Natural killer cell (primary cell): ENCODE data around the gene FERMT1. TPM values are rescaled to one million over a fixed set of nuclear protein-coding genes. Genes with fewer than 3 reads are reported as not detected.

Source experiments
- ATAC-seq, 3 donors: fragments of 150-1000 bp in 2 of 3; fragments of 200-7000 bp in 1 of 3; cut with Tn5 transposase; 1 replicate in 1 of 3; 2 replicates in 2 of 3; pipeline ENCODE4 v1.10.0; 2021; ENCODE audit warnings: mild to moderate bottlenecking in 2 of 3, moderate library complexity in 2 of 3
- DNase-seq, 2 donors: peaks; one replicate each; pipeline versions ENCODE4 v3.0.0 to v3.0.0-alpha.2; 2013 to 2021; ENCODE audit warnings: mixed read lengths in 1 of 2
- H3K27ac ChIP-seq: one replicate; pipeline ENCODE4 v1.5.1; 2013; ENCODE audit warnings: mild to moderate bottlenecking, low read length
- H3K27me3 ChIP-seq: one replicate; pipeline ENCODE4 v1.6.1; 2013; ENCODE audit warnings: low read length; ENCODE audit not compliant: control insufficient read depth, insufficient read depth
- H3K36me3 ChIP-seq: one replicate; pipeline ENCODE4 v1.6.1; 2013; ENCODE audit warnings: low read length; ENCODE audit not compliant: control insufficient read depth, insufficient read depth
- H3K4me1 ChIP-seq: one replicate; pipeline ENCODE4 v1.6.1; 2013; ENCODE audit warnings: low read length; ENCODE audit not compliant: control insufficient read depth, insufficient read depth
- H3K4me3 ChIP-seq: one replicate; pipeline ENCODE4 v1.5.1; 2013; ENCODE audit warnings: low read length
- H3K9me3 ChIP-seq: one replicate; pipeline ENCODE4 v1.6.1; 2013; ENCODE audit warnings: low read length; ENCODE audit not compliant: control insufficient read depth, insufficient read depth
- H3K27ac Mint-ChIP-seq, 2 donors: one replicate each; pipeline ENCODE4 v1.8.0; 2022; ENCODE audit warnings: mild to moderate bottlenecking in 2 of 2, mixed read lengths in 2 of 2, moderate library complexity in 1 of 2
- H3K27me3 Mint-ChIP-seq, 2 donors: one replicate each; pipeline ENCODE4 v1.8.0; 2022; ENCODE audit warnings: low read depth in 2 of 2, mixed read lengths in 2 of 2
- H3K36me3 Mint-ChIP-seq: one replicate; pipeline ENCODE4 v1.8.0; 2022; ENCODE audit warnings: mixed read lengths
- H3K4me1 Mint-ChIP-seq, 2 donors: one replicate each; pipeline ENCODE4 v1.8.0; 2022; ENCODE audit warnings: mixed read lengths in 2 of 2
- H3K4me3 Mint-ChIP-seq: one replicate; pipeline ENCODE4 v1.8.0; 2022; ENCODE audit warnings: mild to moderate bottlenecking, moderate library complexity, mixed read lengths
- H3K9me3 Mint-ChIP-seq, 2 donors: one replicate each; pipeline ENCODE4 v1.8.0; 2022; ENCODE audit warnings: mixed read lengths in 2 of 2
- WGBS: methylation state at CpG from one replicate; pipeline ENCODE4 v1.1.7; 2013; ENCODE audit warnings: missing lambda C conversion rate; ENCODE audit not compliant: insufficient coverage; 5-methylcytosine and 5-hydroxymethylcytosine counted together
- intact Hi-C: fragments of 100-400 bp; cut with micrococcal nuclease; formaldehyde crosslinking; loops from one replicate; pipeline ENCODE4 v1.14.2; 2022
- total RNA-seq, 4 donors: library from RNA; stranded (reverse); fragments of 120-200 nt in 1 of 4; gene quantifications; one replicate each; pipeline versions ENCODE4 v1.2.3 to v1.2.4, GENCODE V29; 2013 to 2022
- TF ChIP-seq, protein P1 (sequence below): fragments of 200-600 bp; IDR thresholded peaks from one replicate; pipeline ENCODE4 v1.8.0; 2022; ENCODE audit warnings: antibody characterized with exemption

The FERMT1 gene
- total RNA-seq, 3 donors from 2014 or later (not counting 1 experiment from before 2014, with no cell fraction given): not detected

DNA sequence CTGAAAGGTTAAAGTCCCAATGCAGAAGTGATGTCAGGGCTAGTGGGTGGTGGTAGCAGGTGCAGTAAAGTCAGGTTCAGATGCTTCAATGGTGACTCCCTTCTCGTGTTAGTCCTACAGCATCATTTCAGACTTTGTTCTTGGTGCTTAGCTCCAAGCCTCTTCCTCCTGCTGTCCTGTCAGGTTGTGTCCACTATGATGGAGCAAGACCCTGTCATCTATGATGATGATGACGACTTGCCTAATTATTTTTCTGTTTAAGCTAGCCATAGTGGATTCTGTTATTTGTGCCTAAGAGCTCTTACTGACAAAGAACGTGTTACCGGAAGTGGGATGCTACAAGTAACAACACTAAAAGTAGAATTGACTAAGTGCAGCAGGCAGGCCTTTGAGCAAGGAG, 5.0 kb upstream of the FERMT1 start:
- TF ChIP-seq, protein P1, sequence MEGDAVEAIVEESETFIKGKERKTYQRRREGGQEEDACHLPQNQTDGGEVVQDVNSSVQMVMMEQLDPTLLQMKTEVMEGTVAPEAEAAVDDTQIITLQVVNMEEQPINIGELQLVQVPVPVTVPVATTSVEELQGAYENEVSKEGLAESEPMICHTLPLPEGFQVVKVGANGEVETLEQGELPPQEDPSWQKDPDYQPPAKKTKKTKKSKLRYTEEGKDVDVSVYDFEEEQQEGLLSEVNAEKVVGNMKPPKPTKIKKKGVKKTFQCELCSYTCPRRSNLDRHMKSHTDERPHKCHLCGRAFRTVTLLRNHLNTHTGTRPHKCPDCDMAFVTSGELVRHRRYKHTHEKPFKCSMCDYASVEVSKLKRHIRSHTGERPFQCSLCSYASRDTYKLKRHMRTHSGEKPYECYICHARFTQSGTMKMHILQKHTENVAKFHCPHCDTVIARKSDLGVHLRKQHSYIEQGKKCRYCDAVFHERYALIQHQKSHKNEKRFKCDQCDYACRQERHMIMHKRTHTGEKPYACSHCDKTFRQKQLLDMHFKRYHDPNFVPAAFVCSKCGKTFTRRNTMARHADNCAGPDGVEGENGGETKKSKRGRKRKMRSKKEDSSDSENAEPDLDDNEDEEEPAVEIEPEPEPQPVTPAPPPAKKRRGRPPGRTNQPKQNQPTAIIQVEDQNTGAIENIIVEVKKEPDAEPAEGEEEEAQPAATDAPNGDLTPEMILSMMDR: no peak
- H3K27ac ChIP-seq: no peak overlapping the region
- no peaks in the 10 kb centered on the region for H3K36me3 ChIP-seq
- Mint-ChIP-seq H3K4me1 (no peaks in the 10 kb centered on the region), H3K9me3 (no peaks in the 10 kb centered on the region), H3K4me3 (no peak overlapping the region), H3K27me3 (peaks cover 25 to 46% of the 10 kb centered on the region in 2 donors), H3K27ac (no peak overlapping the region), H3K36me3 (no peaks in the 10 kb centered on the region)
- H3K27me3 ChIP-seq: peaks cover 3% of the 10 kb centered on the region
- no peaks in the 10 kb centered on the region for H3K9me3 ChIP-seq
- intact Hi-C loops: no loop called here
- 83% methylated on average over 4 of the region's 4 CpGs for WGBS
- H3K4me1 ChIP-seq: peaks cover 4% of the 10 kb centered on the region
- H3K4me3 ChIP-seq: no peak overlapping the region
- ATAC-seq: no peak
- no peak for DNase-seq

DNA sequence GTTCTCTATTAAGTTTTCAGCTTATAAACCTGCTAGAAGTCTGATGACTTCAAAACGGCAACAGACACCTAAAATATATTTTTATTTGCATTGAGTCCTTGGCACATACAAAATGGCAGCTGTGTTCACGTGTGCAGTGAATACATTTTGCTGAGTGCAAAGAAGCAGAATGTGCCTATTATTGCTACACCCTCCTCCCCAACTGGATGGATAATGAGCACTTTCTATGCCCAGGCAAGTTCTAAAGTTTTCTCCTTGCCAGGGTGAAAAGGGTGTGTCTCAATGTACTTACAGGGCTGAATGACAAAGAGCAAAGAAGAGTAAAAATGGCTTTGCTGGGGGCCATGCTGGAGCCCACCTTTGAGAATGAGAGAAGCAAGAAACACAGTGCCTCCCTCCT, 4.0 kb upstream of the FERMT1 start:
- Mint-ChIP-seq H3K27ac (no peak overlapping the region), H3K9me3 (no peaks in the 10 kb centered on the region), H3K36me3 (no peaks in the 10 kb centered on the region), H3K4me1 (peaks cover 0 to 6% of the 10 kb centered on the region in 2 donors), H3K27me3 (peaks cover 28 to 48% of the 10 kb centered on the region in 2 donors), H3K4me3 (no peak overlapping the region)
- no peak for ATAC-seq
- no peak overlapping the region for H3K27ac ChIP-seq
- H3K4me3 ChIP-seq: no peak overlapping the region
- WGBS: 100% methylated on average over 2 of the region's 2 CpGs
- H3K9me3 ChIP-seq: no peaks in the 10 kb centered on the region
- intact Hi-C loops: no loop called here
- peaks cover 9% of the 10 kb centered on the region for H3K4me1 ChIP-seq
- no peaks in the 10 kb centered on the region for H3K36me3 ChIP-seq
- no peak for DNase-seq
- H3K27me3 ChIP-seq: peaks cover 8% of the 10 kb centered on the region
- TF ChIP-seq, protein P1: no peak

DNA sequence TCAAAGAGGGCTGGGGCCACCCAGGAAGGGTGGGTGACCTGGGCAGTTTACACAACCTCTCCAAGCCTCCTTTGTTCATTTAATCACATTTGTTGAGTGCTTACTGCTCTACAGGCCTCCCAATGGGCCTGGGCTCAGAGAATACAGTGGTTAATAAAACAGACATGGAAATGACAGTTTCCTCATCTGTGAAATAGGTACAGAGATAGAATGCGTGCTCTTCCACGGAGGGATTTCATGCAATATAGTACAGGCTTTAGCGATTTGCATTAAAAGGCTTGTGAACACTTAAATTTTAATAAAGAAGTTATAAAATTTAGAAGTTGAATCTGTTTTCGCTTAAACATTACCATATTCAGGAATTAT, 802 bp upstream of the FERMT1 start:
- H3K4me1 ChIP-seq: peaks cover 9% of the 10 kb centered on the region
- H3K4me3 ChIP-seq: no peak overlapping the region
- no peaks in the 10 kb centered on the region for H3K36me3 Mint-ChIP-seq
- no peak for ATAC-seq
- no peak overlapping the region for H3K4me3 Mint-ChIP-seq
- intact Hi-C loops: no loop called here
- H3K27me3 ChIP-seq: peaks cover 9% of the 10 kb centered on the region
- TF ChIP-seq, protein P1: no peak
- H3K27me3 Mint-ChIP-seq: peaks cover 33 to 56% of the 10 kb centered on the region in 2 donors
- 91% methylated on average over 3 of the region's 4 CpGs for WGBS
- H3K27ac ChIP-seq: no peak overlapping the region
- no peak overlapping the region for H3K27ac Mint-ChIP-seq
- no peaks in the 10 kb centered on the region for H3K9me3 Mint-ChIP-seq
- peaks cover 0 to 6% of the 10 kb centered on the region in 2 donors for H3K4me1 Mint-ChIP-seq
- H3K36me3 ChIP-seq: no peaks in the 10 kb centered on the region
- no peak for DNase-seq
- no peaks in the 10 kb centered on the region for H3K9me3 ChIP-seq

DNA sequence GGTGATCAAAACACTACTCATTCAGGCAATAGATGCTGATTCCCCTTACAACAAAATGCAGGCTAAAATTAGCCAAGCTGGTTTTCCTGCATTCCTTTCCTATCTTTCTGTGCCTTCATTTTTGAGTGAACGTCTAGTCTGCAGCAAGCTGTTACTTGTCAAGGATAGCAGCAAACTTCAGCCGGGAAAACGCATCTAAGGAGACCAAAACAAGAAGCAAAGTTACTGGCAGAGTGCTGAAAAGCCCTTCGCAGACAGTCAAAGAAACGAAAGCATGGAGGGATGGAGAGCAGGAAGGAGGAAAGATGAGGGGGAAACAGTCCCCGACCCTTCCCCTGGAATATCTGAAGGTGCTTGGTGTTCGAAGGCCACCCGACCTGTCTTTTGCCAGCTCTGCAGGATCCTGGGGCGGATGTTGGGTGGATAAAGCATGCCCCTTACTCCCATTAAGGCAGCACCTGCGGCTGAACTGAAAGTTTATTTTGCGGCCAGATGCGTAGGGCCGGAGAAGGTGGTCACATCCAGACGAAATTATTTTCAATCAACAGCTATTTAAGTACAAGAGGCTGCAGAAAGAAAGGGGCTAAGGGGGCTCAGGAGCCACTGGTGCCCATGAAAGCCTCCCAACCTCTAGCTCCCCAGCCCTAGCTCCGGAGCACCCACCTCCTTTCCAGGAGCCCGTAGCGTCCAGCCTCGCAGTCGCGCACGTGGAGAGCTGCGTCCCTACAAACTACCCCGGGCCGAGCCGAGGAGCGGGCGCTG, 538 bp downstream of the FERMT1 start:
- intact Hi-C loops: no loop called here
- H3K4me3 ChIP-seq: no peak overlapping the region
- Mint-ChIP-seq H3K9me3 (no peaks in the 10 kb centered on the region), H3K4me1 (peaks cover 0 to 6% of the 10 kb centered on the region in 2 donors), H3K27me3 (peaks cover 32 to 51% of the 10 kb centered on the region in 2 donors), H3K4me3 (no peak overlapping the region), H3K36me3 (no peaks in the 10 kb centered on the region), H3K27ac (no peak overlapping the region)
- peaks cover 9% of the 10 kb centered on the region for H3K4me1 ChIP-seq
- TF ChIP-seq, protein P1: no peak
- WGBS: 6% methylated on average over 27 of the region's 27 CpGs
- ATAC-seq: peak in 1 of 3 donors; percentile 10
- H3K27me3 ChIP-seq: peaks cover 9% of the 10 kb centered on the region
- no peak overlapping the region for H3K27ac ChIP-seq
- H3K9me3 ChIP-seq: no peaks in the 10 kb centered on the region
- no peaks in the 10 kb centered on the region for H3K36me3 ChIP-seq
- DNase-seq: no peak
